GM10248 (cell line): ENCODE measurements around the gene FMN1.

ENCODE experiments used
- CTCF ChIA-PET: fragments of 300-600 bp; sonication (Branson Sonifier 250); formaldehyde crosslinking; extraction: SDS; loops from one replicate; lab custom pipeline; 2021; ENCODE audit warnings: antibody characterized with exemption; lab: Yijun Ruan, JAX
- POLR2A ChIA-PET: fragments of 350-650 bp; sonication (Branson Sonifier 250); formaldehyde crosslinking; extraction: SDS; loops from one replicate; lab custom pipeline; 2020; ENCODE audit warnings: antibody characterized with exemption; lab: Yijun Ruan, JAX
- DNase-seq: peaks from one replicate; pipeline ENCODE4 v3.0.0; 2012; ENCODE audit errors: extremely low spot score
- CTCF ChIP-seq: IDR thresholded peaks from 2 replicates; pipeline ENCODE4 v1.5.1; 2012; ENCODE audit warnings: mild to moderate bottlenecking, low read depth; ENCODE audit errors: extremely low read depth, missing control alignments, control extremely low read depth

FMN1 gene

GRCh38 chr15:33211176-33211808 is 16.8 kb upstream of the FMN1 start:
- no peak for TF ChIP-seq CTCF
- no peak for DNase-seq

GRCh38 chr15:33209575-33210481 is 15.3 kb upstream of the FMN1 start:
- ChIA-PET CTCF (no interaction called here), POLR2A (no interaction called here)
- TF ChIP-seq CTCF = no peak
- no peak for DNase-seq

More at GRCh38 chr15:33211176-33211808, 16.8 kb upstream of the FMN1 start:
- CTCF ChIA-PET = no interaction called here
- POLR2A ChIA-PET = no interaction called here

GRCh38 chr15:33207646-33208045 is 13.1 kb upstream of the FMN1 start:
- TF ChIP-seq CTCF = no peak
- no peak for DNase-seq
- CTCF ChIA-PET = interaction anchor here (1.7 kb wide), 1 partner anchor 8 kb away, joined by 4 read pairs; no protein-coding TSS in a partner anchor
- POLR2A ChIA-PET = no interaction called here

- DNase-seq = no peak
- ChIA-PET POLR2A (no interaction called here), CTCF (interaction anchor here (1.7 kb wide), 1 partner anchor 10 kb away, joined by 4 read pairs; no protein-coding TSS in a partner anchor)
- TF ChIP-seq CTCF = no peak
Measured at GRCh38 chr15:33206366-33206765, 11.9 kb upstream of the FMN1 start.

GRCh38 chr15:33204926-33205325 is 10.4 kb upstream of the FMN1 start:
- ChIA-PET POLR2A (no interaction called here), CTCF (interaction anchor here (1.2 kb wide), 1 partner anchor 11 kb away, joined by 4 read pairs; no protein-coding TSS in a partner anchor)
- DNase-seq = no peak
- no peak for TF ChIP-seq CTCF

GRCh38 chr15:33204087-33204486 is 9.6 kb upstream of the FMN1 start:
- DNase-seq = no peak
- CTCF ChIA-PET = no interaction called here
- no peak for TF ChIP-seq CTCF
- POLR2A ChIA-PET = no interaction called here
